Upper lobe of left lung (tissue), 4 donors: ENCODE measurements around the gene ELF4.

Experiments used
- EP300 ChIP-seq, 4 donors: sonication (generic); formaldehyde crosslinking; IDR thresholded peaks; one replicate each; pipeline ENCODE4 v1.5.1; 2017; ENCODE audit warnings: antibody characterized with exemption in 4 of 4, control low read depth in 2 of 4
- POLR2A ChIP-seq, 4 donors: fragments of 450-650 bp; IDR thresholded peaks; one replicate each; pipeline ENCODE4 v1.5.1; 2016 to 2017; ENCODE audit warnings: antibody characterized with exemption in 4 of 4, mild to moderate bottlenecking in 2 of 4
- POLR2AphosphoS5 ChIP-seq, 2 donors: sonication (generic); formaldehyde crosslinking; IDR thresholded peaks; one replicate each; pipeline ENCODE4 v1.5.1; 2017; ENCODE audit warnings: antibody characterized with exemption in 2 of 2
- TF ChIP-seq, protein P1 (sequence below), 6 experiments: fragments of 450-650 bp in 4 of 6; fragments of 200-600 bp in 2 of 6; sonication (generic) in 2 of 6; IDR thresholded peaks; one replicate each; pipeline ENCODE4 v1.5.1; 2016 to 2019; ENCODE audit warnings: antibody characterized with exemption in 6 of 6

DNA sequence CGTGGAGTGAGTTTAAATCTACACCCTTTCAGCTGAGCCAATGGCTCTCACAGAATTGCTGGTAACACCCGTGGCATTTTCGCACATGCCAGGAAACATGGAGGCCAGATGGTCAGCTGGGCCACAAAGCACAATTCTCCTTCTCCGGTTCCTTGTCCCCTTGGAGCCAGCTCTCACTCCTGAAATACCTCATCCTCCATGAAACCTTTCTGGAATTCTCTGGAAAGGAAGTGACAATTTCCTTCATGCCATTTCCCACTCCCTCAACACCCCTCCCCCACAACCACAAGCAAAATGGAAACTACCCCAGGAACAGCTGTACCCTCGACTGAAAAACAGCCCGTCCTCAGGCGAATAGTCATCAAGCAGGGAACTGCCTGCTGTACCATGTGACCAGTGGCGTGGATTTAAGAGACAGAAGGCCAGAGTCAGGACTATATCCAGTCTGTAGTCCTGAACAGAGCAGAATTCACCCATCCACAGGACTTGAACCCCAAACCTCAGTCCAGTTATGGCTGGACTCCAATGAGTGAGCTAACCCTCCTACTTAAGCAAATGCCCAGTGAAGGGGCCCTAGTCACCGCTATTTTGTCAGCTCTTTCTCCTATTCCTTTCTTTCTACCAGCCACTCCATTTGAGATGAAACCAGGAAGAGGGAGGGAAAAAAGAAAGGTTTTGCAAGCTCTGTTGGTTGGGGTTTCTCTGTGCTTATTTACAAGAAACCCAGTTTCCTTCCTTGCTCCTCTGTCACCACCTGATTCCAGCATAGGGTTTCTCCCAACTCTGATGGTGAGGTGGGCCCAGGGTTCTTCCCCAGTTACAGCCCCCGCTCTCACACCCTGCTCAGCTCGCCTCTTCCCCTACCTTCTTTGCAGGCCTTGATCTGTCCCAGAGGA lies 24.5 kb downstream of the ELF4 start:
- TF ChIP-seq, protein P1, sequence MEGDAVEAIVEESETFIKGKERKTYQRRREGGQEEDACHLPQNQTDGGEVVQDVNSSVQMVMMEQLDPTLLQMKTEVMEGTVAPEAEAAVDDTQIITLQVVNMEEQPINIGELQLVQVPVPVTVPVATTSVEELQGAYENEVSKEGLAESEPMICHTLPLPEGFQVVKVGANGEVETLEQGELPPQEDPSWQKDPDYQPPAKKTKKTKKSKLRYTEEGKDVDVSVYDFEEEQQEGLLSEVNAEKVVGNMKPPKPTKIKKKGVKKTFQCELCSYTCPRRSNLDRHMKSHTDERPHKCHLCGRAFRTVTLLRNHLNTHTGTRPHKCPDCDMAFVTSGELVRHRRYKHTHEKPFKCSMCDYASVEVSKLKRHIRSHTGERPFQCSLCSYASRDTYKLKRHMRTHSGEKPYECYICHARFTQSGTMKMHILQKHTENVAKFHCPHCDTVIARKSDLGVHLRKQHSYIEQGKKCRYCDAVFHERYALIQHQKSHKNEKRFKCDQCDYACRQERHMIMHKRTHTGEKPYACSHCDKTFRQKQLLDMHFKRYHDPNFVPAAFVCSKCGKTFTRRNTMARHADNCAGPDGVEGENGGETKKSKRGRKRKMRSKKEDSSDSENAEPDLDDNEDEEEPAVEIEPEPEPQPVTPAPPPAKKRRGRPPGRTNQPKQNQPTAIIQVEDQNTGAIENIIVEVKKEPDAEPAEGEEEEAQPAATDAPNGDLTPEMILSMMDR (IDR thresholded peaks at IDR 0.05) = no peak
- no peak for TF ChIP-seq POLR2A (IDR thresholded peaks at IDR 0.05)
- peak in 1 of 4 donors; percentile 10 for TF ChIP-seq EP300 (IDR thresholded peaks at IDR 0.05)
- no peak for TF ChIP-seq POLR2AphosphoS5 (IDR thresholded peaks at IDR 0.05)
